Subcutaneous adipose tissue (tissue), 4 donors: Measurements from ENCODE around the gene ORM2. TPM values are rescaled to one million over a fixed set of nuclear protein-coding genes. Genes with fewer than 3 reads are reported as not detected.
"Not testable (repeated sequence)": the region's sequence is repeated elsewhere in the genome, so short reads cannot be mapped to it uniquely, and the experiment has no call there.

Source experiments
- CTCF ChIP-seq: fragments of 450-650 bp; IDR thresholded peaks from one replicate; pipeline ENCODE4 v1.5.1; 2016; ENCODE audit warnings: low read depth, mild to moderate bottlenecking, control low read depth, antibody characterized with exemption, moderate library complexity
- total RNA-seq, 4 donors: library from RNA; depleted of rRNA; stranded (reverse); fragments of >200 nt; gene quantifications; one replicate each; pipeline ENCODE4 v1.1.0, GENCODE V29; 2016

ORM2 gene
- total RNA-seq, 4 donors from 2014 or later, result 2.4 TPM; not detected in 3

DNA sequence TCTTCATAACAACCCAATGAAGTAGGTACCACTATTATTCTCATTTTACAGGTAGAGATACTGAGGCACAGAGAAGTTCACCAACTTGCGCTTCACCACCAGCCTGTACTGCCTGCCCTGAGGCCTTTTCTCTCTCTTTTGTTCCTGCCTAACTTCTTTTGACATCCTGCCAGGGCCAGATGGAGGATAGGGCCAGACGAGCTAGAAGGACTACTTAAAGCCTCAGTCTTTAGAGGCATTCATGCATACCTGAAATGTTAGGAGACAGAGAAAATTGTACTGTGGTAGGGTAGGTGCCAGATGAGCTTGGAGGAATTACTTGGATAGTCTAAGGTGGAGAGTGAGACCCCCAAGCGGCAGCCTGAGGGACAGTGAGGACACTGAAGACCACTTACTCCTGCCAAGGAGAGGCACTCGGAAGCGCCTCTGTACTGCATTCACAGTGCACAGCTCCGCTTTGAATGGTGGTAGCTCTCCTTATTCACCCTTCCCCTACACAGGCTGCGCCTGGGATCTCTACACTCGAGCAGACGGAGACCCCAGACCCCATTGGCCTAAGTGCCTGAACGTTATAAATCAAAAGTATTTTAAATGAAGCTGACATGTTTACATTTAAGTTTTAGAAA is 13.0 kb upstream of the ORM2 start:
- TF ChIP-seq CTCF, result no peak

- TF ChIP-seq CTCF, result no peak
These were observed 11.9 kb upstream of the ORM2 start for GRCh38 chr9:114317665-114318357.

GRCh38 chr9:114318416-114318815 is 11.3 kb upstream of the ORM2 start:
- TF ChIP-seq CTCF, result no peak

DNA sequence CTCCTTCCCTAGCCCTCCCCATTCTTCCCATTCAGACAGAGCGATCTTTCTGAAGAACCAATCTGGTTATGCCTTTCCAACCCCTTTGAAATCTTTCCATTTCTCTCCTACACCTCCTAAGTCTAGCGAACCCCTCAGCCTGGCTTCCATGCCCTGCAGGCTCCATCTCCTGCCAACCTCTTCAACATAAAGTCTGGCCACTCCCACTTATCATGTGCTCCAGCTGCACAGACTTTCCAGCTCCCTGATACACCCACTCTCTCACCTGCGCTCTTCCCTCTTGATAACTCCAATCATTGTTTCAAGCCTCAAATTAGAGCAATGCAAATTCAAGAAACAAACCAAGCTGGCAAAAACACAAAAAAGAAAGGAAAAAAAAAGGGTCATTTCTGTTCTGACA is 10.5 kb upstream of the ORM2 start:
- no peak for TF ChIP-seq CTCF

GRCh38 chr9:114321759-114322158 is 7.9 kb upstream of the ORM2 start:
- no peak for TF ChIP-seq CTCF

- TF ChIP-seq CTCF, result not testable (repeated sequence)
These were observed 6.7 kb upstream of the ORM2 start, which contains the start of gene ORM1 for GRCh38 chr9:114322831-114323531. ORM1 (plus strand) TSS chr9:114323098; CDS start chr9:114323134, 36 bp downstream.

- no peak for TF ChIP-seq CTCF
These were observed 5.2 kb upstream of the ORM2 start for GRCh38 chr9:114324492-114324891.
